ENCODE measurements around the gene OPCML.

Gene OPCML

GRCh38 chr11:133048270-133048669 is 484.0 kb downstream of the OPCML start:
- H3K4me3 ChIP-seq (replicated peaks; ENCODE audit: low read depth, low read length) = no peak overlapping the region
- no peak for TF ChIP-seq CTCF (IDR thresholded peaks at IDR 0.05; ENCODE audit: low read length, missing control alignments)
- no peak for DNase-seq (ENCODE audit: low read depth)

GRCh38 chr11:133047771-133048115 is 484.6 kb downstream of the OPCML start:
- TF ChIP-seq CTCF (IDR thresholded peaks at IDR 0.05; ENCODE audit: low read length, missing control alignments) = no peak
- no peak for DNase-seq (ENCODE audit: low read depth)
- no peak overlapping the region for H3K4me3 ChIP-seq (replicated peaks; ENCODE audit: low read depth, low read length)

- DNase-seq (ENCODE audit: low read depth) = no peak
- H3K4me3 ChIP-seq (replicated peaks; ENCODE audit: low read depth, low read length) = no peak overlapping the region
- TF ChIP-seq CTCF (IDR thresholded peaks at IDR 0.05; ENCODE audit: low read length, missing control alignments) = no peak
These were observed 485.1 kb downstream of the OPCML start for GRCh38 chr11:133047036-133047770.

- no peak for DNase-seq (ENCODE audit: low read depth)
- no peak for TF ChIP-seq CTCF (IDR thresholded peaks at IDR 0.05; ENCODE audit: low read length, missing control alignments)
- H3K4me3 ChIP-seq (replicated peaks; ENCODE audit: low read depth, low read length) = no peak overlapping the region
These were observed 486.0 kb downstream of the OPCML start for GRCh38 chr11:133046252-133046651.

- no peak for DNase-seq (ENCODE audit: low read depth)
- no peak for TF ChIP-seq CTCF (IDR thresholded peaks at IDR 0.05; ENCODE audit: low read length, missing control alignments)
These were observed 490.1 kb downstream of the OPCML start for GRCh38 chr11:133041928-133042882.

GRCh38 chr11:133041181-133041580 is 491.1 kb downstream of the OPCML start:
- DNase-seq (ENCODE audit: low read depth) = no peak
- no peak overlapping the region for H3K4me3 ChIP-seq (replicated peaks; ENCODE audit: low read depth, low read length)
- no peak for TF ChIP-seq CTCF (IDR thresholded peaks at IDR 0.05; ENCODE audit: low read length, missing control alignments)

More at GRCh38 chr11:133041928-133042882, 490.1 kb downstream of the OPCML start:
- H3K4me3 ChIP-seq (replicated peaks; ENCODE audit: low read depth, low read length) = no peak overlapping the region
